ENCODE results near the gene SEMA5B. TPM values are rescaled to one million over a fixed set of nuclear protein-coding genes. Genes with fewer than 3 reads are reported as not detected.

The SEMA5B gene
- total RNA-seq = not detected in 2 replicates

GRCh38 chr3:123027292-123028232 lies at the start of gene SEMA5B:
Gene SEMA5B, minus strand, starts transcription at chr3:123027763. Its CDS starts 66,500 bp downstream, at chr3:122961263.

GRCh38 chr3:123066896-123067688 lies 39.5 kb upstream of the SEMA5B start, which contains the start of gene PDIA5:
Gene PDIA5, plus strand, starts transcription at chr3:123067025. Its CDS starts 140 bp downstream, at chr3:123067165.

Other genes starting within 250 kb of the SEMA5B start
- gene HSPBAP1, start 233.9 kb downstream of the SEMA5B start, total RNA-seq = 3.9 and 4.2 TPM in 2 replicates
- gene SLC49A4, start 232.7 kb downstream of the SEMA5B start, total RNA-seq = 12.5 and 12.9 TPM in 2 replicates
- 24.4 and 28.5 TPM in 2 replicates for gene PDIA5, start 39.3 kb upstream of the SEMA5B start, total RNA-seq
- 43.0 and 50.9 TPM in 2 replicates for gene SEC22A, start 174.2 kb upstream of the SEMA5B start, total RNA-seq

Data from bronchus fibroblast of lung (primary cell).